Measurements from ENCODE around the gene STT3B.
"Not testable (repeated sequence)": the region's sequence is repeated elsewhere in the genome, so short reads cannot be mapped to it uniquely, and the experiment has no call there.

STT3B gene

DNA sequence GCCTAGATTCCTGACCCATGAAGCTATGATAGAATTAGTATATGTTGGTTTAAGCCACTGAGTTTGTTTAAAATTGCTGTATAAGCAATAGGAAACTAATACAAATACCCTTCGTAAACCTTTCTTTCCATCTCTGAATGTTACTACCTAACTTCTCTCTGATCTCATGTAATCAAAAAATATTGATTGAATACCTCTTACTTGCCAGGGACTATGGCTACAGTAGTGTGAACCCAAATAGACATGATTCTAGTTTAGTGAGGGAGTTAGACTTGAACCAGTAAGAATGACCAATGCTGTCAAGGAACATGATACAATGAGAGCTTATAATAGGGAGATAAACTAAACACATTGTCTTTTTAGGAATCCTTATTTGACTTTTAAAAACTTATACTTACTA lies 19.4 kb downstream of the STT3B start:
- DNase-seq = no peak

DNA sequence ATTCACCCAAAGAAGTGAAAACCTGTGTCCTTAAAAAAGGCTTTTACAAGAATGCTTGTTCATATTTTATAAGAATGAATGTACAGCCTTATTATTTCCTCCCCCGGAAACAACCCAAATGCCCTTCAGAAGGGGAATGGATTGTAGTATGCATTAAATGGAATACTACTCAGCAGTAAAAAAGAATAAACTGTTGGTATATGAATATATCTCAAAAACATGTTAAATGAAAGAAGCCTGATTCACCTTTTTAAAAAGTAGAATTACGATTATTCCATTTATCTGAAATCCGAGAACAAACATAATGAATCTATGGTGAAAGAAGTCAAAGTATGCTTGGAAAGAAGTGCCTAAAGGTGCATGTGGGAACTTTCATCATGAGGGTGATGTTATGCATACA lies 20.5 kb downstream of the STT3B start:
- DNase-seq = no peak

DNA sequence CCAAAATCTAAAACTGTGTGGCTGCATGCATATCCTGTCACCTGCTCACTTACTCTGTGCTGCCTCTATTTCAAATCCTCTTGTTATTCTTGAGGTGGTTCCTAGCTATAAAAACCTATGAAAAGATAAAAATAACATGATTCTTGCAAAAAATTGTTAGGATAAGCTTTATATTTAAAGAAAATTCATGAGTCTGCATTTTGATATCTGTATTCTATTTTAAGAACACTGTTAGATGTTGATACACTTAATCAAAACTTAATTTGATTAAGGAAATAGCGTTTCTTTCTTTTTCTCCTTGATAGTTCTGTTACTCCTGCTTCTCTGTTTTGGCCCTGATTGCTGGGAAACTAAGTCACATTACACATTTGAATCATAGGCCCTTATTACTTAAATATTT lies 22.5 kb downstream of the STT3B start:
- DNase-seq = no peak

DNA sequence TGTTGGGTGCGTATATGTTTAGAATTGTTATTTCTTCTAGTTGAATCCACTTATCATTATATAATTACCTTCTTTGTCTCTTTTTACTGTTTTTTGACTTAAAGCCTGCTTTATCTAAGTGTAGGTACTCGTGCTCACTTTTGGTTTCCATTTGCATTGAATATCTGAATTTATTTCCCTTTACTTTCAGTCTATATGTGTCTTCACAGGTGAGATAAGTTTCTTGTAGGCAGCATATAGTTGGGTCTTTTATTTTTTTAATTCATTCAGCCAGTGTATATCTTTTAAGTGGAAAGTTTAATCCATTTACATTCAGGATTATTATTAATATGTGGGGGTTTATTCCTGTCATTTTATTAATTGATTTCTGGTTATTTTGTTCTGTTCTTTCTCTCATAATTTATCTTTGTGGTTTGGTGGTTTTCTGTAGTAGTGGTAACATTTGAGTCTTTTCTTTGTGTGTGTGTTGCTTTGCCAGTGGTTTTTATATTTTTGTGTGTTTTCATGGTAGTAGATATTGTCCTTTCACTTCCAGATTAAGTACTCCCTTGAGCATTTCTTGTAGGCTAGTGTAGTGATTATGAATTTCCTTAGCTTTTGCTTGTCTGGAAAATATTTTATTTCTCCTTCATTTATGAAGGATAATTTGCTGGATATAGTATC lies 27.3 kb downstream of the STT3B start:
- no peak for DNase-seq

DNA sequence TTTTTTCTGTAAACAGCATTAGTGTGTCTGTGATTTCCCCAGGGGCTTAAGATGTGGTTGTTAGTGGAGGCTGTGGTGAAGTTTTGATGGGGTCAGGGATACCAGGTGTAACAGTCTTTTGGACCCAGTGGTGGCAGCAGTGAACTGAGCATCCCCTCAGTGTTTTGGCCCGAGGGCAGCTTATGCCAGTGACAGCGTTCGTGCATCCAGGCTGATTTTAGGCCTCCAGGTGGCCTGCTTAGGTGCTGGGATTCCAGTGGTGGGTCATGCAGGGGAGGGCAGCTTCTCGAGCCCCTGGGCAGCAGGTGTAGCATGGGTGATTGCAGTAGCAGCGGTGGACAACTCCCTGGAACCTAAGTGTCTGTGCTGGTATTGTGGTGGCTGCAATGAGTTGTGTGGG lies 29.2 kb downstream of the STT3B start:
- DNase-seq = no peak

DNA sequence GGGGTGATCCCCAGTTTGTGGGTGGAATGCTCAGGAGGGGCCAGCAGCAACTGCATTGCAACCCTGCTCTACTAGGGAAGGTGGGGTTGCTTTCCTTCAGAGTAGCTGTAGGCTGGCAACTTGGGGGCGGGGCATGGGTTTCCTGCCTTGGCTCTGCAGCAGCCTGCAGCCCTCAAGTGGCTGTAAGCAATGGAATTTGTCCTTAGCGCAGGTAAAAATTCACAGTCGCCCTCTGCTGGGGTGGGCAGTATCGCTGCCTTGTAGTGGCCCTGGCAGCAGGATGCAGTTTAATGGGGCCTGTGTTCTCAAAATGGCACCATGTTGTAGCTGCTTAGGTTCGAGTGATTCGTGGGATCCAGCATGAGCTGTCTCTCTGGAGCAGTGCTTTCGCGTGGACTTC lies 29.8 kb downstream of the STT3B start:
- no peak for DNase-seq

DNA sequence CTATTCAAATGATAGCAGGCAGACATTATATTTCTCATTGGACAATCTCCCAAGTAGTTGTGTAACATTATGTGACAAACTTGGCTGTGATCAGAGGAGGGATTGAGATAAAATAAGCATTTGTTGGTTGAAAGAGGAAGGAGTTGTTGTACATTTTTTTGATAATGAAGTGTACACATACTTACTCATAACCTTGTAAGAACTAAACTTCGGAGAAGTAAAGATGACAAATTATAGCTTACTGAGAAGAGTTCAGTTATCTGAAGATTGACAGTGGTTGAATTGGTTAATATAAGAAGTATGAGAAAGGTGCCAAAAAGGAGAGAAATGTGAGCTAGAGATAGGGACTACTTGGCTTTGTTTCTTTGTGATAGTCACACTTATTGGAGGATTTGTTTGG lies 32.6 kb downstream of the STT3B start:
- DNase-seq = no peak

DNA sequence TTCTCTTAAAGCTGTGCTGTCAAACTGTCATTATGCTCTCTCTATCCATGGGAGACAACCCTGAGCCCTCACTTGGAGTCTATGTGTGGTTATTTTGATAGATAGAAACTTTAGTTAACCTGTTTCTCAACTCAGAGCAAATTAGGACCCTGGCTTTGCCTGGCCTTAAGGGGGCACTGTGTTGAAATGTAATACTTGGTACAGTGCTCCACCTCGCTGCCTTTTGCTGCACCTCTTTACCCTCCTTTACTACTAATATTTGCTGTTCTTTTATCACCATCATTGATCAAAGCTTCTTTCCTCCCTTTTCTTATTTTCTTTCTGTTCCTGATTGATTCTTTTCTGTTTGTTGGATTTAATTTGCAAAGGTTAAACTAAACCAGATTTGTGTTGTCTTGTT lies 34.3 kb downstream of the STT3B start:
- DNase-seq = peak; percentile 23 to 47

DNA sequence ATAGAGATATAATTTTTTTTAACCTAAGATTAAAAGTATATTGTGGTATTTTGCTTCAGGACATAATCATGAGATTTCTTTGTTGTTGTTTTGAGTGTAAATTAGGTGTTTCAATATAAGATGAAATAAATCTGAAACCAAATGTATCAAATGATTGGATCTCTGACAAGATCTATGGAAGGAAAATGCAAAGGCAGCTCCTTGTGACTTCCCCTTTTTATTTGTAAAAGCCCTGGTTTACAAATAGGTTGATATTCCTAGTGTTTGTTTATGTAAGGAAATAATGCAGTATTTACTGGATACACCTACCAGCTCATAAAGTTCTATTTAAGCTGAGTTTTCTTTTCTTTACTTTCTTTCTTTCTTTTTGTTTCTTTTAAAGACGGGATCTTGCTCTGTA lies 35.9 kb downstream of the STT3B start:
- no peak for DNase-seq

DNA sequence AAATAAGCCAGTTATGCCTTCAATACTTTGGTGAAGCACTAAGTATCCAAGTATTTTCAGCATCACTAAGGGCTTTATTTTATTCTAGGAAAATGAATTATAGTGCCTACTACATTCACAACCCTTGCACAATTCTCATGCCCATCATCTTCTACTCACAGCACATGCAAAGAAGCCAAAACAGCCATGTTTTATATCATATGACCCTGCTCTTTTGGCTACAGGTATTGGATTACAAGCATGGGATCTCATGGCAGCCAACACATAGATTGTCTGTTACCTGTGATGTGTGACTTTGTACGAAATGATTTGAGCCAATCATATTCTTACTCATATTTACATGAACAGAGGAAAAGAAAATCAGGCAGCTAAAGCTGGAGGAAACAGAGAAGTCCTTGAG lies 38.6 kb downstream of the STT3B start:
- DNase-seq = no peak

DNA sequence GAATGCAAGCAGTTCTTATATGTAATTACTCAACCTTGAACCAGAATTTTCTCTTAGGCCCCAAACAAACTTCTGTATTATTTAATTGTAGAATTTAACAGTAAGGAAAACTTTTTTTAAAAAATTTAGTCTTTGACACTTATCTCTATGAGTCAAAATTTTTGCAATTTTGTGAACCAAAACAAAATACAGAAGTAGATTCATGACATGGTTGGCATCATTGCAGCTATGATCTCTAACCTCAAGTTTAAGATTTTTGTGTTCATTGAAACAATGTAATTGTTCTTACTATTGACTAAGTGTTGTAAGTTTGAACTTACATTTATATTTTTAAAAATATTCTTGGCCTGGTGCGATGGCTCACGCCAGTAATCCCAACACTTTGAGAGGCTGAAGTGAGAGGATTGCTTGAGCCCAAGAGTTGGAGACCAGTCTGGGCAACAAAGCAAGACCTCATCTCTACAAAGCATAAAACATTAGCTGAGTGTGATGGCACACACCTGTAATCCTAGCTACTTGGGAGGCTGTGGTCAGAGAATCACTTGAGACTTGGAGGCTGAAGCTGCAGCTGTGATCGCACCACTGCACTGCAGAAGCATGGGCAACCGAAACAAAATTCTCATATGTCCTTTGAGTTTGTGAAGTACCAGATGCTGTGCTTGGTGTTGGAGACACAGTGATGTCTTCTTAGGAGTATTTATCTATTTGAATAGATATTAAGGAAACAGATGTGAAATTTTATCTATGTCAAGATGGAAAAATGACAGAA lies 39.7 kb downstream of the STT3B start:
- no peak for DNase-seq

DNA sequence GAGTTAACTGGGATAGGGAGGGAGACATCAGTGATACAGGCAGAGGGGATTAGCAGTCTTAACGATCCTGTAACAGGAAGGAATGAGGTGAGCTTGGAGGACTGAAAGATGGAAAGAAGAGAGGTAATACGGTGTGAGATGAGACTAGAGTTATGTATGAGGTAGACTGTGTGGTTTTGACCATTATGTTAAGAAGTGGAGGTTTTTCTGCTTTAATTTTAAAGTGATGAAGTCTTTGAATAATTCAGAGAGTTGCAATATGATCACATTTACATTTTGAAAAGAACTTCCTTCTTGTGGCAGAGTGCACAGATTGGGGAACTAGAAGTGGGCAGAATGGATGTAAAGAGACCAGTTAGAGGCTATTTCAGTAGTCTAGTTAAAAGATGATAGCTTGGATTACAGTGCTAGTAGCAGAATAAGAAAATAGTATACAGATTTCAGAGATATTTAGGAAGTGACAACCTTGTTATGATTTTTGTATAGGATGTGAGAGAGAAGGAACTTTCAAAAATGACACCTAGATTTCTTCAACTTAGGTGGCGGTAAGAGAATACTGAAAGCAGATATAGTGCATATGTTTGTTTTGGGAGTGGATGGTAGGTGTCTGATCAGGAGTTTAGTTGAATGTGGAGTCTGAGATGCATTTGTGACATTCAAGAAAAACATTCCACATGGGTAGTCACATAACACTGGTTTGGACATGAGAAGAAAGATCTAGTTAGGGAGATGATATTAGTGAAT lies 40.5 kb downstream of the STT3B start:
- no peak for DNase-seq

DNA sequence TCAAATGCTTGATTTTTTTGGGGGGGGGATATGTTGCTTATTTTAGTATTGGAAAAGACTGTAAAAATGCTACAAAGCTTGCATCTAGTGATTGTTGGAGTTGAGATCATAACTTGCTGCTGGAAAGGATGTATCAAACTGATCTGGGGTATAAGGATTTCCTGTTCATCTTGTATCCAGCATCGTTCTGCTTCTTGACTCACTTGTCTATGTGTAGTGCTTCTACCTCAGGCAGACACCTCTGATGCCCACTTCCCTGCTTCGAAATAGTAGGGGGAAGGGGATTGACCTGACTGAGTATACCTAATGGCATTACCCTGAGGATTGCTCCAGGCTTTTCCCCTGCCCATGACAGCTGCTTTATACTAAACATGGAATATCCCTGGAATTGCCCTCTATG lies 42.7 kb downstream of the STT3B start:
- no peak for DNase-seq

DNA sequence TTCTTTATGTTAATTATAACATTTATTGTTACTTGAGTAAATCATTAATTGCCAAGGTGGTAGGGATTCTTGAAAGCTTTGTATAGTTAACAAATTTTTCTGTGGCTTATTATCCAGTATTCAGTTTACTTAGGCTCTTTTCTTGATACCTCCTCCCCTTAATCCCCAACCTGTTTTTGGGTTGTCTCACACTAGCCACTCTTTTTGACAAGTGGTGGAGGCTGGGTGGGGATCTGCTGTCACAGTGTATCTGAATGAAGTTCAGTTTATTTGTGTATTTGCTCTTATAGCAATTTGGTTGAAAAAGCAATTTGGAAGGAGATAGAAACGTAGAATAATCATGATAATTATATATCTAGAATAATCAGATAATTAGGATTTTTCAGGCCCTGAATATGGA lies 43.8 kb downstream of the STT3B start:
- DNase-seq = no peak

DNA sequence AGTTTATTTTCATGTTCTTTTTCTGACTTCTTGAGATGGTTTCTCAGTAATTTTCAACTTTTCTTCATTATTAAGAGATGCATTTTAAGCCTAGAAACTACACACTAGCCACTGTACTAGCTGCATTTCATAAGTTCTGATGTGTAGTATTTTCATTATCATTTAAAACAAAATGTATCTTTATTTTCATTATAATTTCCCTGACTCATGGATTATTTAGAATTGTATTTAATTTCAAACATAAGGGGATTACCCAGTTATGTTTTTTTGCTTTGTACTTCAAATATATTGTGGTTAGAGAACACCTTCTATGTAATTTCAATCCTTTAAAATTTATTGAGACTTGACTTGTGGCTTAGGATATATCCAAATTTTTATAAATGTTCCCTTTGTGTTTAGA lies 44.5 kb downstream of the STT3B start:
- no peak for DNase-seq

DNA sequence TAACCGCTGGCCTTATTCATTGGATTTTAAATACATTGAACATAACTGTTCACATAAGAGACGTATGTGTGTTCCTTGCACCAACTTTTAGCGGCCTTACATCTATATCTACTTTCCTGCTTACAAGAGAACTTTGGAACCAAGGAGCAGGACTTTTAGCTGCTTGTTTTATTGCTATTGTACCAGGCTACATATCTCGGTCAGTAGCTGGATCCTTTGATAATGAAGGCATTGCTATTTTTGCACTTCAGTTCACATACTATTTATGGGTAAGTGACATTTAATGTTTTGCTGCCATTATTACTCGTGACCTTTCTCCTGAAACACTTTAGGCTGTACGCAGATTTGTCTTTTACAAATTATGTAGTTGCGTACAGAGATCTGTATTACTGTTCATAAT lies 47.1 kb downstream of the STT3B start:
- DNase-seq = no peak

DNA sequence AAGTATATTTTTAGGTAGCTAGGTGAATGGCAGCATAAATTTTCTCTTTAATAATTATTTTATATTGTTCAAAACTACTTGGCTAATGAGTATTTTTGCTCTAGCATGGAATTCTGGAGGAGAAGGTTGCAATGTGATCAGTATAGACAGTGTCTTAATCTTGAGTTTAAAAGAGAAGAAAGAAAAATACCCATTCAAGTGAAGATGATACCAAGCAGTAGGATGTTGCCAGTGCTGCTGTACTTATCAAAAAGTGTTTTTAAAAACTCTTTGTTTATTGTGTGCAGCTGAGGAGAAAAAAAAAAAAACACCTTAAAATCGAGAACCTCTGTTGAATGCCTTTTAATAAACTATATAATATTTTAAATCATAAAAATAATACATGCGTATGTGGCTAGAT lies 47.9 kb downstream of the STT3B start:
- no peak for DNase-seq

DNA sequence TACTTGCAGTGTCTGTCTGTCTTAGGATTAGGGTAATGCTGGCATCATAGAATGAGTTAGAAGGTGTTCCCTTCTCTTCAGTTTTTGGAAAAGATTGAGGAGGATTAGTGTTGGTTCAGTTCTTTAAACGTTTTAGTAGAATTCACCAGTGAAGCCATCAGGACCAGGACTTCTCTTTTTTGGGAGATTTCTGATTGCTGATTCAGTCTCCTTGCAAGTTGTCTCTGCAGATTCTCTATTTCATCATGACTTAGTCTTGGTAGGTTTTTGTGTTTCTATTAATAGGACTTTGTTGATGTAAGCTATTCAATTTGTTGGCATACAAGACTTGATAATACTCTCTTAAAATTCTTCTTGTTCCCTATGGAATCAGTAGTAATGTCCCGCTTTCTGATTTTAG lies 48.9 kb downstream of the STT3B start:
- no peak for DNase-seq

DNA sequence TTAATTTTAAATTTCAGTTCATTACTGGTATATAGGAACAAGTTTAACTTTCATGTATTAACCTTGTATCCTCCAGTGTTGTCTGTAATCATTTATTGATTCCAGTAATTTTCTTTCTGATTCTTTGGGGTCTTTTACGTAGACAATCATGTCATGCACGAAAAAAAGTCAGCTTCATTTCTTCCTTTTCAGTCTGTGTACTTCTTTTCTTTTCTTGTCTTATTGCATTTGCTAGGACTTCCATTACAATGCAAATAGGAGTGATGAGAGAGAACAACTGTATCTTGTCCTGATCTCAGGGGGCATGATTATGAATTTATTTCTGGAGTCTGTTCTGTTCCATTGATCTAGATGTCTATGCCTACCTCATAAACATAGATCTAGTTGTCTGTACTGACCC lies 56.5 kb downstream of the STT3B start:
- DNase-seq = no peak

DNA sequence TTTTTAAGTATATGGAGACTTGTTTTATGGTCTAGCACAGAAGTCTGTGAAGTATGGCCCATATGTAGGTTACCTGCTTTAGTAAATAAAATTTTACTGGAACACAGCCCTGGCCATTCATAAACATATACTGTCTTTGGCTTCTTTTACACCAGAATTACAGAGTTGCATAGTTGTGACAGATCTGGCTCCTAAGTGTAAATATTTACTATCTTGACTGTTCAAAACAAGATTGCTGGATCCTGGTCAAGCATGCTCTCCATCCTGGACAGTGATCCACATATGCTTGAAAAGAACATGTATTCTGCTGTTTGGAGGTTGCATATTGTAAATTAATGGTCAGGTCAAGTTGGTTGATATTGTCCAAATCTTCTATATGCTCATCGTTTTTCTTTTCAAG lies 57.9 kb downstream of the STT3B start:
- DNase-seq = no peak

DNA sequence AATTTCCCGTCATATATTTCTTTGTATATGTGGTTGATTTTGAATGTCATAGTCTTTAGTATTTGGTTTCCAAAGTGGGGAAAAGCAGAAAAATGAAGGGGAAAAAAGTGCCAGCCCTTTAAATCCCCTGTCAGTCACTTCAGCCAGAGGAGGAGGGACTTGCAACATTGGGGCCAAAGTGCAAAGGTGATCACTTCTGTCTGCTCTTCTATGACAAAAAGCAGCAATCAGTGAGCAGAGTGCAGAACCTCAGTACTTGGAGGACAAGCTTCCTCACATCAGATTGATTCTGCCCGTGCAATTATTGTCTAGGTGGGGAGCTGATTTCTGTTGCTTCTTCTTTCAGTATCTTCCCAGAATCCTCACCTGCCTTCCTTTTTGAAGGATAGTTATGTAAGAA lies 60.0 kb downstream of the STT3B start:
- DNase-seq = no peak

DNA sequence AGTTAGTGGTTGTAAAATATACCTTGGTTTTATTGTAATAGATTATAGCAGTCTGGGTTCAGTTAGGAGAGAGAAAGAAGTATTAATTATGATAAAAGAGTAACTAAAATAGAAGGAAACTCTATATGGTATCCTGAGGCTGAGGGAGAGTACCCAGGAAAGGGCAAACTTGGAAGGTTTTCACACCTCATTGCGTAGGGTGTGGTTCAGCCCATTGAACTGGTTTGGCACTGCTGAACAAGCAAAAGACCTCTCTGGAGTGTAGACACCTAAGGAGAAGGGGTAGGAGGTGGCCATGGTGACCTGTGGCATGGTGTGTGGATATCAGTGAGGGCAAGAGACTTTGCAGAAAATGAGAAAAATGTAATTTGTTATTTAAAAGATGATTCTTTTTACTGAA lies 63.5 kb downstream of the STT3B start:
- DNase-seq = no peak

DNA sequence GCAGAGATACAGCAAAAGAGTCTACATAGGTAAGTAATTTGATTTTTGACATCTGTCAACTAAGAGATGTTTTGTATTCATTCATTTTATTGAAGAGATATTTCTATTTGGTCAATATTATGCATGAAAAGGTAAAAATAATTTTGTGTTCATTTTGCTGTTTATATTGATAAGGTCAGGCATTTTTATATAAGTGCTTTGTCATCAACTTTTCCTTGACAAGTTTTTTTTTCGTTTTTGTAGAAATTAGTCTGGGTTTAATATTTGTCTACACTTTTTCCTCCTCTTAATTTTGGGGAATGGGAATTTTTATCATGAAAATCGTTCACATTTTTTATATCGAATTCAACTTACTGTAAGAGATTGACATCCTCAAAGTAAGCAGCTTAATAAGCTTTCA lies 67.7 kb downstream of the STT3B start:
- DNase-seq = no peak

DNA sequence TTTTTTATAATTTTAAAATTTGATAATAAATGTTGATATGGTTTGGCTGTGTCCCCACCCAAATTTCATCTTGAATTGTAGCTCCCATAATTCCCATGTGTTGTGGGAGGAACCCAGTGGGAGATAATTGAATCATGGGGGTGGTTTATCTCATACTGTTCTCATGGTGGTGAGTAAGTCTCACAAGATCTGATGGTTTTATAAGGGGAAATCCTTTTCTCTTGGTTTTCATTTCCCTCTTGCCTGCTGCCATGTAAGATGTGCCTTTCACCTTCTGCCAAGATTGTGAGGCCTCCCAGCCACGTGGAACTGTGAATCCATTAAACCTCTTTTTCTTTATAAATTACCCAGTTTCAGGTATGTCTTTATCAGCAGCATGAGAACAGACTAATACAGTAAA lies 72.6 kb downstream of the STT3B start:
- not testable (repeated sequence) for DNase-seq
